TTC549 (cell line): ENCODE measurements around the gene PSORS1C1.
"Not testable (repeated sequence)": the region's sequence is repeated elsewhere in the genome, so short reads cannot be mapped to it uniquely, and the experiment has no call there.

ENCODE experiments used
- FAIRE-seq: peaks from 2 replicates; lab custom pipeline; 2012; peaks lifted over from hg19 to GRCh38; lab: Jason Lieb, UNC

The PSORS1C1 gene

GRCh38 chr6:31178143-31179041, 63.8 kb downstream of the PSORS1C1 start:
- no peak for FAIRE-seq

GRCh38 chr6:31179042-31179386, 64.4 kb downstream of the PSORS1C1 start:
- no peak for FAIRE-seq

GRCh38 chr6:31179896-31180295, 65.3 kb downstream of the PSORS1C1 start:
- FAIRE-seq: no peak

GRCh38 chr6:31180500-31180899, 65.9 kb downstream of the PSORS1C1 start:
- no peak for FAIRE-seq

- FAIRE-seq: not testable (repeated sequence)
These were observed 68.7 kb downstream of the PSORS1C1 start for GRCh38 chr6:31183287-31183686.

- not testable (repeated sequence) for FAIRE-seq
These were observed 69.3 kb downstream of the PSORS1C1 start for GRCh38 chr6:31183859-31184258.

- FAIRE-seq: not testable (repeated sequence)
These were observed 71.1 kb downstream of the PSORS1C1 start for GRCh38 chr6:31185695-31186051.

GRCh38 chr6:31186052-31186734, 71.6 kb downstream of the PSORS1C1 start:
- no peak for FAIRE-seq

- no peak for FAIRE-seq
These were observed 73.2 kb downstream of the PSORS1C1 start for GRCh38 chr6:31187780-31188194.

- FAIRE-seq: not testable (repeated sequence)
These were observed 74.6 kb downstream of the PSORS1C1 start for GRCh38 chr6:31189223-31189622.
